Keratinocyte (primary cell): ENCODE data around the gene PSMB2. TPM values are rescaled to one million over a fixed set of nuclear protein-coding genes. Genes with fewer than 3 reads are reported as not detected.

Experiments used
- DNase-seq: peaks from one replicate; pipeline ENCODE4 v3.0.0-alpha.2; 2011; ENCODE audit warnings: low read depth, missing footprints, low spot score
- FAIRE-seq: peaks from 2 replicates; lab custom pipeline; 2011; peaks lifted over from hg19 to GRCh38; lab: Jason Lieb, UNC
- H2AFZ ChIP-seq: 2 replicates; pipeline ENCODE4 v1.6.0; 2012; ENCODE audit warnings: low read length, control low read depth, inconsistent platforms; ENCODE audit not compliant: control insufficient read depth
- H3K27ac ChIP-seq: 2 replicates; pipeline ENCODE4 v1.5.1; 2011; ENCODE audit warnings: low read length; ENCODE audit not compliant: control insufficient read depth, insufficient read depth
- H3K27me3 ChIP-seq: 3 replicates; pipeline ENCODE4 v1.6.0; 2011; ENCODE audit warnings: low read length; ENCODE audit not compliant: control insufficient read depth, insufficient read depth; ENCODE audit errors: extremely low read depth
- H3K36me3 ChIP-seq, 2 experiments: 2 replicates in 1 of 2; 3 replicates in 1 of 2; pipeline ENCODE4 v1.5.1; 2011; ENCODE audit warnings: low read length in 2 of 2, mild to moderate bottlenecking in 1 of 2; ENCODE audit not compliant: control insufficient read depth in 2 of 2, insufficient read depth in 2 of 2; ENCODE audit errors: extremely low read depth in 1 of 2
- H3K4me1 ChIP-seq: 3 replicates; pipeline ENCODE4 v1.5.1; 2011; ENCODE audit warnings: low read length; ENCODE audit not compliant: control insufficient read depth, insufficient read depth; ENCODE audit errors: extremely low read depth
- H3K4me2 ChIP-seq: 3 replicates; pipeline ENCODE4 v1.6.0; 2011; ENCODE audit warnings: low read depth, low read length; ENCODE audit not compliant: control insufficient read depth, insufficient read depth; ENCODE audit errors: extremely low read depth
- H3K4me3 ChIP-seq, 3 experiments: fragments of 200-600 bp in 1 of 3; sonication (generic) in 1 of 3; 2 replicates in 2 of 3; 3 replicates in 1 of 3; pipeline ENCODE4 v1.5.1; 2011 to 2016; ENCODE audit warnings: low read length in 3 of 3, mild to moderate bottlenecking in 3 of 3, control low read depth in 2 of 3, inconsistent platforms in 1 of 3, low read depth in 1 of 3, mixed read lengths in 1 of 3, mixed run types in 1 of 3, moderate library complexity in 1 of 3; ENCODE audit not compliant: control insufficient read depth in 2 of 3, insufficient read depth in 2 of 3; ENCODE audit errors: extremely low read depth in 1 of 3
- H3K79me2 ChIP-seq: 2 replicates; pipeline ENCODE4 v1.6.0; 2012; ENCODE audit warnings: low read length; ENCODE audit not compliant: control insufficient read depth, insufficient read depth
- H3K9ac ChIP-seq: 3 replicates; pipeline ENCODE4 v1.6.0; 2011; ENCODE audit warnings: low read length; ENCODE audit not compliant: control insufficient read depth, insufficient read depth; ENCODE audit errors: extremely low read depth
- H3K9me1 ChIP-seq: 3 replicates; pipeline ENCODE4 v1.6.0; 2011; ENCODE audit warnings: low read length; ENCODE audit not compliant: control insufficient read depth, insufficient read depth; ENCODE audit errors: extremely low read depth
- H3K9me3 ChIP-seq: 2 replicates; pipeline ENCODE4 v1.5.1; 2012; ENCODE audit warnings: low read depth, low read length; ENCODE audit not compliant: control insufficient read depth
- H4K20me1 ChIP-seq: 3 replicates; pipeline ENCODE4 v1.6.0; 2011; ENCODE audit warnings: low read length; ENCODE audit not compliant: control insufficient read depth, insufficient read depth; ENCODE audit errors: extremely low read depth
- EZH2 ChIP-seq: IDR thresholded peaks from one replicate; pipeline ENCODE4 v1.6.1; 2012; ENCODE audit warnings: inconsistent platforms, mild to moderate bottlenecking, low read length, moderate library complexity
- dilution Hi-C: fragments of 300-500 bp; cut with MboI; formaldehyde crosslinking; loops from one replicate; pipeline ENCODE4 v1.7.0; 2020; ENCODE audit warnings: low sequenced_read_pairs; ENCODE audit not compliant: extremely low pct_ligation_motif_present
- polyA plus RNA-seq, 5 experiments: library from polyadenylated mRNA; depleted of rRNA in 3 of 5; stranded (reverse) in 3 of 5; stranded (forward) in 1 of 5; unstranded in 1 of 5; fragments of >200 nt; gene quantifications; 1 replicate in 1 of 5; 2 replicates in 3 of 5; 3 replicates in 1 of 5; pipeline versions ENCODE4 v1.2.1 to v1.2.3, GENCODE V29; 2011 to 2012; ENCODE audit warnings: missing spikeins in 2 of 5, low read depth in 1 of 5, low replicate concordance in 1 of 5
- TF ChIP-seq, protein P1 (sequence below), 3 experiments: IDR thresholded peaks in 1 of 3; conservative IDR thresholded peaks in 1 of 3; optimal IDR thresholded peaks in 1 of 3; 2 replicates in 2 of 3; 3 replicates in 1 of 3; pipeline versions ENCODE3 to v1.5.1; 2011; ENCODE audit warnings: low read length in 3 of 3, mild to moderate bottlenecking in 3 of 3, moderate library complexity in 2 of 3, control low read depth in 1 of 3, inconsistent platforms in 1 of 3; ENCODE audit not compliant: insufficient read depth in 2 of 3; ENCODE audit errors: extremely low read depth in 1 of 3

The PSMB2 gene
- polyA plus RNA-seq, 1 donor (not counting 4 experiments of a cell fraction or from before 2014, with no cell fraction given): 108 TPM

DNA sequence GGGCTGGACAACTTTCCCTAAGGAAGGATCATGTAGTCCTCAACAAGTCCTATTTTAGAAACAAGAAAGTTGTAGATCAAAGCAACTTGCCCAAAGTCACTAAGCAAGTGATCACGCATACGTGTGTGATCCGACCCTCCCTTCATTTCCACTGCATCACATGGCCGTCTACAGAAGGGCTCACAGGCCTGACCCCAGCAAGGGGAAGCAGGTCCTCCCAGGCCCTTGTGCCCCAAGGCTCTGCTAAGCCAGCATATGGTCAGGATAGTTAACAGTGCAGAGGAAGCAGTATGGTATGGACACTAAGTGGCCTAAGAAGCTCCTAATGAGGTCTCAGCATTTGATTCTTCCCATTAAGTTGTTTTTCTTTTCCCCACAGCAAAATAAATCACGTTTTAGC lies 43.5 kb downstream of the PSMB2 start:
- Histone ChIP-seq H3K4me1 (no peaks in the 10 kb centered on the region), H3K36me3 (peaks cover 3 to 13% of the 10 kb centered on the region in 2 experiments), H3K27ac (no peak overlapping the region), H3K9me3 (no peaks in the 10 kb centered on the region), H3K4me2 (no peak overlapping the region), H3K9me1 (no peaks in the 10 kb centered on the region), H3K4me3 (no peak overlapping the region), H3K79me2 (no peaks in the 10 kb centered on the region), H4K20me1 (no peaks in the 10 kb centered on the region), H3K27me3 (no peaks in the 10 kb centered on the region), H3K9ac (no peak overlapping the region), H2AFZ (no peak overlapping the region)
- dilution Hi-C loops: no loop called here
- DNase-seq (no peak), FAIRE-seq (no peak)
- TF ChIP-seq, protein P1, sequence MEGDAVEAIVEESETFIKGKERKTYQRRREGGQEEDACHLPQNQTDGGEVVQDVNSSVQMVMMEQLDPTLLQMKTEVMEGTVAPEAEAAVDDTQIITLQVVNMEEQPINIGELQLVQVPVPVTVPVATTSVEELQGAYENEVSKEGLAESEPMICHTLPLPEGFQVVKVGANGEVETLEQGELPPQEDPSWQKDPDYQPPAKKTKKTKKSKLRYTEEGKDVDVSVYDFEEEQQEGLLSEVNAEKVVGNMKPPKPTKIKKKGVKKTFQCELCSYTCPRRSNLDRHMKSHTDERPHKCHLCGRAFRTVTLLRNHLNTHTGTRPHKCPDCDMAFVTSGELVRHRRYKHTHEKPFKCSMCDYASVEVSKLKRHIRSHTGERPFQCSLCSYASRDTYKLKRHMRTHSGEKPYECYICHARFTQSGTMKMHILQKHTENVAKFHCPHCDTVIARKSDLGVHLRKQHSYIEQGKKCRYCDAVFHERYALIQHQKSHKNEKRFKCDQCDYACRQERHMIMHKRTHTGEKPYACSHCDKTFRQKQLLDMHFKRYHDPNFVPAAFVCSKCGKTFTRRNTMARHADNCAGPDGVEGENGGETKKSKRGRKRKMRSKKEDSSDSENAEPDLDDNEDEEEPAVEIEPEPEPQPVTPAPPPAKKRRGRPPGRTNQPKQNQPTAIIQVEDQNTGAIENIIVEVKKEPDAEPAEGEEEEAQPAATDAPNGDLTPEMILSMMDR (optimal IDR thresholded peaks at IDR 0.05 in 1 of 3, IDR thresholded peaks at IDR 0.05 in 1 of 3, conservative IDR thresholded peaks at IDR 0.05 in 1 of 3; ENCODE audit: extremely low read depth in 1 of 3, insufficient read depth in 2 of 3, low read length in 3 of 3): no peak
- TF ChIP-seq EZH2: no peak

DNA sequence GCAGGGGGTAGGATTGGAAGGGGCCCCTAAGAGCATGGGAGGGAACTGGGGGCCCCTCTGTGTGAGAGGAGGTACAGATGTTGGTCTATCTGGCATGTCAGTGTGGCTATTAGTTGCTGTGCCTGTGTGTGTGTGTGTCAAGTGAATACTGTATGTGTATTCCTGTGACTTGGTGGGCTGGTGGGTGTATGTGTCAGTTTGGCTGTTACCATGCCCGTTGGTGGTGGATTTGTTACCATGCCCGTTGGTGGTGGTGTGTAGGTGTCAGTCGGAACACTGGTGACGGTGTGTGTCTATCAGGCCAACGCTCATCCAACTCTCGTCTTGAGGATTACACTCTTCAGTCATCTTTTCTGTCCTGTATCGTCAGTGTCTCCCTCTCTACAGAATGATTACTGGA lies 45.6 kb downstream of the PSMB2 start:
- Histone ChIP-seq H3K36me3 (peaks cover 3 to 11% of the 10 kb centered on the region in 2 experiments), H3K27ac (no peak overlapping the region), H2AFZ (no peak overlapping the region), H3K9ac (no peak overlapping the region), H3K4me2 (no peak overlapping the region), H3K4me3 (no peak overlapping the region), H3K4me1 (no peaks in the 10 kb centered on the region), H4K20me1 (no peaks in the 10 kb centered on the region), H3K27me3 (no peaks in the 10 kb centered on the region), H3K79me2 (no peaks in the 10 kb centered on the region), H3K9me1 (no peaks in the 10 kb centered on the region), H3K9me3 (no peaks in the 10 kb centered on the region)
- dilution Hi-C loops: no loop called here
- FAIRE-seq (no peak), DNase-seq (no peak)
- no peak for TF ChIP-seq EZH2
- TF ChIP-seq, protein P1 (optimal IDR thresholded peaks at IDR 0.05 in 1 of 3, IDR thresholded peaks at IDR 0.05 in 1 of 3, conservative IDR thresholded peaks at IDR 0.05 in 1 of 3; ENCODE audit: extremely low read depth in 1 of 3, insufficient read depth in 2 of 3, low read length in 3 of 3): no peak
